ENCODE results near the gene PTPN1. TPM values are rescaled to one million over a fixed set of nuclear protein-coding genes. Genes with fewer than 3 reads are reported as not detected.
"Not testable (repeated sequence)": the region's sequence is repeated elsewhere in the genome, so short reads cannot be mapped to it uniquely, and the experiment has no call there.

The PTPN1 gene
- total and polyA plus RNA-seq, 12 donors, result 15.5 to 45.3 (median 29.4) TPM

- DNase-seq, result no peak
- H3K9me3 ChIP-seq, result no peaks in the 10 kb centered on the region
- no peak overlapping the region for H3K4me3 ChIP-seq
- no peak overlapping the region for H3K27ac ChIP-seq
- peaks cover 0 to 29% (median 14%) of the 10 kb centered on the region in 9 donors for H3K4me1 ChIP-seq
- H3K36me3 ChIP-seq, result peaks cover 0 to 4% (median 0%) of the 10 kb centered on the region in 9 donors
- intact Hi-C loops (cut with DNase I), result loop anchor here in 3 of 10 donors (10.0 kb wide), 2 partner anchors 137 to 147 kb away; partner anchors contain the start of gene PARD6B (in 1 of the 3)
- no peak for TF ChIP-seq CTCF (IDR thresholded peaks at IDR 0.05)
- 75 to 80% methylated on average over 22 of the region's 22 CpGs for WGBS, 2 donors
- ATAC-seq, result peak in 1 of 8 donors; percentile 2
- H3K27me3 ChIP-seq, result peaks cover 0 to 34% (median 0%) of the 10 kb centered on the region in 7 donors
These were observed 87.3 kb downstream of the PTPN1 start for GRCh38 chr20:50597406-50597969.

- no peaks in the 10 kb centered on the region for H3K9me3 ChIP-seq
- 78 to 80% methylated on average over 7 of the region's 7 CpGs for WGBS, 2 donors
- peaks cover 0 to 23% (median 9%) of the 10 kb centered on the region in 9 donors for H3K4me1 ChIP-seq
- H3K27me3 ChIP-seq, result peaks cover 0 to 35% (median 0%) of the 10 kb centered on the region in 7 donors
- no peak for TF ChIP-seq CTCF (IDR thresholded peaks at IDR 0.05)
- intact Hi-C loops (cut with DNase I), result loop anchor here in 3 of 10 donors (10.0 kb wide), 2 partner anchors 137 to 147 kb away; partner anchors contain the start of gene PARD6B (in 1 of the 3)
- no peak overlapping the region for H3K27ac ChIP-seq
- ATAC-seq (no peak), DNase-seq (no peak)
- H3K36me3 ChIP-seq, result peaks cover 0 to 4% (median 0%) of the 10 kb centered on the region in 9 donors
- no peak overlapping the region for H3K4me3 ChIP-seq
These were observed 87.9 kb downstream of the PTPN1 start for GRCh38 chr20:50598074-50598473.

- intact Hi-C loops (cut with DNase I), result loop anchor here in 3 of 10 donors (10.0 kb wide), 2 partner anchors 136 to 146 kb away; partner anchors contain the start of gene PARD6B (in 1 of the 3)
- not testable (repeated sequence) for H3K9me3 ChIP-seq, H3K27ac ChIP-seq, DNase-seq, H3K36me3 ChIP-seq, ATAC-seq, H3K4me3 ChIP-seq
- H3K4me1 ChIP-seq, result peaks cover 0 to 20% (median 9%) of the 10 kb centered on the region in 9 donors
- peaks cover 0 to 35% (median 0%) of the 10 kb centered on the region in 7 donors for H3K27me3 ChIP-seq
- WGBS, 2 donors, result 91 to 97% methylated on average over 5 of the region's 5 CpGs
These were observed 88.6 kb downstream of the PTPN1 start for GRCh38 chr20:50598768-50599167.

- no peak for TF ChIP-seq CTCF (IDR thresholded peaks at IDR 0.05)
- Histone ChIP-seq H3K27me3 (peaks cover 0 to 35% (median 0%) of the 10 kb centered on the region in 7 donors), H3K9me3 (no peaks in the 10 kb centered on the region), H3K4me3 (no peak overlapping the region), H3K36me3 (peaks cover 0 to 4% (median 0%) of the 10 kb centered on the region in 9 donors), H3K4me1 (peaks cover 0 to 14% (median 7%) of the 10 kb centered on the region in 9 donors), H3K27ac (no peak overlapping the region)
- no peak for ATAC-seq
- intact Hi-C loops (cut with DNase I), result no loop called here
- no peak for DNase-seq
- WGBS, 2 donors, result 83 to 85% methylated on average over 12 of the region's 12 CpGs
These were observed 90.2 kb downstream of the PTPN1 start for GRCh38 chr20:50600281-50600895.
